Middle frontal gyrus (tissue), 1 donor: ENCODE results near the gene ADAMTS5.

ENCODE experiments used
- DNase-seq: peaks from one replicate; pipeline ENCODE4 v3.0.0-alpha.2; 2015; ENCODE audit warnings: low spot score; ENCODE audit errors: extremely low spot score

Gene ADAMTS5

DNA sequence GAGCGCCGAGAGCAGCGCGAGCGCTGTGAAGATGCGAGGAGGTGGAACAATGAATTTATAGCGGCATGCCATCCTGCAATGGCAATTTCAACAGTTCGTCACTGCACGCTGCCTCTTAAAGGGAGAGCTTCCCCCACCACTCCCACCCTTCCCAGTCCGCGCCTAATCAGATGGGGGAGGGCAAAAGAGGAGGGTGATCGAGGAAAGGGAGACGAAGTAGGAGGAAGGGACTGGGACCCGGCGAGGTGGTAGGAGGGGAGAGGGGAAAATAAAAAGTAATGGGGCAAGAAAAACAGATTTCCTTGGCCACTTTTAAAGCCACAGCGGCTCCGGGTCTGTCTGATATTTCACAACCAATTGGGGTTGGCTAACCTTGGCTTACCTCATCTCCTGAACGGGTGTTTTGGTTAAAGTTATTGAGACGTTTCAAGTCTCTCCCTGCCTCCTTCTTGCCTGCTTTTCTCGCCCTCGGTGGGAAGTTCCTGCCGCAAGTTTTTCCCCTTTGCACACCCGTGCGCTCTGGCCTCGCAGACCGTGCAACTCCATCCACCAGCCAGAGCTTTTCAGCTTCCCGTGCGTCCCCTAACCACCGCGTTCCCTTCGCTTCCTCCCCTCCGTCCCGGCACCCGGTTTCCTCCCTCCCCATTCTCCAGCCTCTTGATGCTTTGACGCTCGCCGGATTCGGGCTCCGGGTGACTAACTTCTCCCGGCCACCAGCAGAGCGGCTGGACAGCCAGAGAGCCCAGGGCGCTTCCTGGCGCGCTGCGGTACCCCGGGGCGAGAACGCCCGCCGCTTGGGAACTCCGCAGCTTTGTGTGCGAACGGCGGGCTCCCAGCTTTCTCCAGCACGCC lies at the start of gene ADAMTS5:
ADAMTS5 (minus strand) TSS at position 27 of the 852 bp plus-strand sequence. CDS start 697 bp downstream, outside the sequence.
- no peak for DNase-seq

DNA sequence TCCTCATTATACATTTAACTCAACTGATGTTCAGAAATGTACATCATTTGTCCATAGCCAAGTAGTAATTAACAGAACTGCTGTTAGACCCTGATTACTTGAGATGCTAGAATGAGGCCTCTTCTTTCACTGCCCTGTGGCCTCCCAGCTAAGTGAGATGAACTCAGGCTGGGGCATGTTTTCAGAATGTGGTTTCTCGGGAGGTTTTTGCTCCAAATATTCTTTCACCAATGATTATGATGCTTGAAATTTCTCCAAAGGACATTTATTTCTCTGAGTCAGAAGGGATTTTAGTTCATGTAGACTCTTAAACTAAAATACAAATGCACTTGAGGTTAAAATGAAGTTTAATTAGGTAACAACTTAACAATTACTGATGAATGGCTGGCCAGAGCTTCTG lies 34.6 kb upstream of the ADAMTS5 start:
- no peak for DNase-seq

DNA sequence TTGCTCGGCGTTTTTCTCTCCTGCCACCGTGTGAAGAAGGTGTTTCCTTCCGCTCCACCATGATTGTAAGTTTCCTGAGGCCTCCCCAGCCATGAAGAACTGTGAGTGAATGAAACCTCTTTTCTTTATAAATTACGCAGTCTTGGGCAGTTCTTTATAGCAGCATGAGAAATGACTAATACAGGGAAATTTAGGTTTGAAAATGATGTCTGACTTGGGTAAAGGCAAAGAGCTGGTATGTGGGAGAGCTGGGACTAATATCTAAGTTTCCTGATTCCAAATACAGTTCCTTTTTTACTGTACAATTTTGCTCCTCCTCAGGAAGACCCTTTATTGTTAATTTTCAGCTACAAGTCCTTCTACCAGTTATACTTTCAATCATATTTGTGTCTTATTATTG lies 16.7 kb upstream of the ADAMTS5 start:
- DNase-seq: no peak

DNA sequence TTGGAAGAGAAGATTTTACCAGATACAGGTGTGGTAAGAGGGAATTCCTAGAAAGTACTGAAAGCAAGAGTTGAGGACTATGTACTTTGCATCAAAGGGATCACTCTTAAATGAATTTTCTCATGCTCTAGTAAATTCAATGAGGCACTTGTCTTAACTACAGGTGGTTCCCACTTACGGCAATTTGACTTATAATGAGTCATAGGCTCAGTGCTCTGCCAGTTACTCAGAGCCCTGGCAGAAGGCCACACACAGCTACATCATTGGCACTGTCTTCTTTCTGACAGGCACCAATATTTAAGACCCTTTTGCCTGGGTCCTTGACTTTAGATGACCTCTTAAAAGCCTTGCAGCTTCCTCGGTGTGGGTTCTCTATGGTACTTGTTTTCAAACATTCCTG lies 15.9 kb upstream of the ADAMTS5 start:
- no peak for DNase-seq

DNA sequence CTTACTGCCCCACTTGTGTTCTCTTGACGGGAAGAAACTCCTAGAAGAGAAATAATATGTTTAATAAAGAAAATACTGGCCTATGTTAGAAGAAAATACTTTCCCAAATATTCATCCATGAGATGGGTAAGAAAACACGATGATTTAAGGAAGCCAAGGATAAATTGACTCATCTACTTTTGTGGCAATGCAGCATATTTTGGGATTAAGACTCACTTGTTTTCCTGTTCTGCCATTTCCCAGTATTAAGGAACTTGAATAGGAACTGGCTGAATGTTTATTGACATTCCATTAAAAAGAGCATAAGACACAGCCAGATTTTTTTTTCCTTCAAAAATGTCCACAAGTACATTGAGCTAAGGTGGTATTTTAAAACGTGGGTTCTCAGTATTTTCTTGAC lies 10.9 kb upstream of the ADAMTS5 start:
- DNase-seq: no peak

DNA sequence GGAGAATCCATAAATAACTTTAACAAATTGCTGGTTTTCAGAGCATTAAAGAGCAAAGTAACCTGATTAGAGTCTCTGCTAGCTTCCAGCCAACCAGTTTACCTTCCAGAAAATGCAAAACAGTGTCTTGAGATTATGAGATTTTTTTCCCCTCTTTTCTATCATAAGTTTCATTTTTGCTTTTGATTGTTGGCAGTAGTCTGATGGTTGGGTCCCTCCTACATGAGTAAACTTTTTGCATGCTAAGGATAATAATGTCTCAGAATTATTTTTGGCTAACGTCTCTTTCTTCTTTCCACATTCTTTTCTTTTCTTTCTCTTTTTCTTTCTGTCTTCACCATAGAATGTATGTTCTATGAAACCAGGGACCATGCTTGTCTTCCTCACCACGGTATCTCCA lies 6.3 kb upstream of the ADAMTS5 start:
- DNase-seq: no peak

DNA sequence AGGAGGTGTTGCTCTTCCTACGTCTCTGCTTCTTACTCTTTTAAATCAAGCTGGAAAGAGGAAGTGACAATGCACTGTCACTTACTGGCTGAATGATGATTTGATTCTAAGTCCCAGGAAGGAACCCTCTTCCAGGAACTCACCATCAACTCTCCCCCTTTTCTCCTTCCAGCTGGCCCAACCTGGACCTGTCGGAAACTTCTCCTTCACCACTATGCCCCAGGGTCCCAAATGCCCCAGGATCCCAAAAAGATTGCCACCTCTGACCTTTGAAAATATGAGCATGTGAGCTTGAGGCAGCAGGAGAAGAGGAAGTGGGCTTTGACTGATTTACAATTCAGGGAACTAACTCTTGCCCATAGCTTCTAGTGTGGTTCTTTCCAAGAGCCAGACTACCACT lies 5.3 kb upstream of the ADAMTS5 start:
- DNase-seq: no peak

DNA sequence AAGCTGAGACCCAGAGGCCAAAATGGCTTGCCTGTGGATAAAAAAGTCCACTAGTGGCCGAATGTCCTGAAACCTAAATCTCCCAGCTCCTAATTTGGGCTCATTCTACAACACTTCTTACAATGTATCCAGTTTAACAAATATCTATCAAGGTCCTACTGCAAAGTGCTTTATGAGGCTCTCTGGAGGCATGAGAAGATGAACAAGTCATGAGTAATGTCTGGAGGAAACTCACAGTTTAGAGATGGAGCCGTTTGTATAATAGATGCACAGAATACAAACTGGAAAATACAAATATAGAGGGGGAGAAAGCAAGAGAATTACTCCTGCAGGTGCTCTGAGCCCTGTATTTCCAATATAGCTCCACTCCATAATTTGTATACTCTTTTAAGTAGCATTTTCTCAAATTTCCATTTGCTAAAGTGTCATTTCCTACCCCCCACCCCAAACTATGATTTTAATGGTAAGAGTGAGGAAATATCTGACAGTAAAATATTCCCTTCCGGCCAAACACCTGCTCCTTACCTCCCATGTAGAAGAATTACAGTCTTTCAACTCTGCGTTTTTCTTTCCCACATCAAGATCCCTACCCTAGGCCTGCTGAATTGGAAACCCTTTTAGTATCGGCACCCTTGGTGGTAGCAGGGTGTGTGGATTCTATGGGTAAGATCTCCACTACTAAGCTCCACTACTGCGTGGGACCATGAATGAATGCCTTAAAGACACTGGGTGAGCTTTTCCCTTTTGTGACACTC lies 3.3 kb upstream of the ADAMTS5 start:
- no peak for DNase-seq

DNA sequence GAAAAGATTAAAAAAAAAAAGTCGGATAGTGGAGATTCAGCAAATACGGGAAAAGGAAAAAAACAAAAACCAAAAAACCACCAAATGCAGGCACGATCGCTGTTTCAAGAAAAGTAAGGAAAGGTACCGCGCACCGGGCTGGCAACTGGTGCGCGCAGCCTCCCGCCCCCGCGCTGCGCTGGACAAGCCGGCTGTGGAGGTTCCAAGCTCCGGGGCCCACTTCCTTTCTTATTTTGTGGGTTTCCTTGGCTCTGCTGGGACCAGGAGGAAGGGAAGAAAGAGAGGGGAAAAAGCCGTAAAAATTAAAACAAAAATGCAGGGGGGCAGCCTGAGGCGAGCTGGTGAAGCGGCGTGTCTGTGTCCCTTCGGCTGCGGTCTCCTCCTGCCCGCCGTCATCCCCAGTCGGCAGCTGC lies 233 bp downstream of the ADAMTS5 start:
- DNase-seq: no peak

DNA sequence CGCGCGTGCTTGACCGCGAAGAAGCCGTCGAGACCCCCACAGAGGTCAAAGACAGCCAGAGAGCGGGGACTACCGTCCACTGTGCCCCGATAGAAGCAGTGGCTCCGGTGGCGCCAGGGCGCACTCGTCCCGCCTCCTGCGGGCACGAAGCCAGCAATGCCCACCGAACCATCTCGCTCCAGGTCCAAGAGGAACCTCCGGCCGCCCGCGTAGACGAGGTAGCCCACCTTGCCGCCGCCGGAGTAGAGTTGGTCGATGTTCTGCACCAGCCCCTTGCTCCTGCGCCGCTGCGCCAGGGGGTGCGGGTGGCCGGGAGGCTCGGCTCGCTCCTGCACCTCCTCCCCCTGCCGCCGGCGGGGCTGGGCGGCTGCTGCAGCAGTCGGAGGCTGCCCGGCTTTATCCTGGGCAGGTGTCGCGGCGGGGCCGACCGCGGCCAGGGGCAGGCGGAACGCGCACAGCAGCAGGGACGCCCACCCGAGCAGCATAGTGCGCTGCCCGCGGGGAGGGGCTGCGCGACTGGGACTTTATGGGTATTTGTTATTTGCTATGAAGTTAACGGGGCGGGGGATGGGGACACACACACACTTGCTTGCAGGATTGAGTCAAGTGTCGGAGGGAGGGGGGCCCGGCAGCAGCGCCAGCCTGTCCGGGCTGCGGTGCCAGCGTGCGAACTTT lies 844 bp downstream of the ADAMTS5 start:
- no peak for DNase-seq

DNA sequence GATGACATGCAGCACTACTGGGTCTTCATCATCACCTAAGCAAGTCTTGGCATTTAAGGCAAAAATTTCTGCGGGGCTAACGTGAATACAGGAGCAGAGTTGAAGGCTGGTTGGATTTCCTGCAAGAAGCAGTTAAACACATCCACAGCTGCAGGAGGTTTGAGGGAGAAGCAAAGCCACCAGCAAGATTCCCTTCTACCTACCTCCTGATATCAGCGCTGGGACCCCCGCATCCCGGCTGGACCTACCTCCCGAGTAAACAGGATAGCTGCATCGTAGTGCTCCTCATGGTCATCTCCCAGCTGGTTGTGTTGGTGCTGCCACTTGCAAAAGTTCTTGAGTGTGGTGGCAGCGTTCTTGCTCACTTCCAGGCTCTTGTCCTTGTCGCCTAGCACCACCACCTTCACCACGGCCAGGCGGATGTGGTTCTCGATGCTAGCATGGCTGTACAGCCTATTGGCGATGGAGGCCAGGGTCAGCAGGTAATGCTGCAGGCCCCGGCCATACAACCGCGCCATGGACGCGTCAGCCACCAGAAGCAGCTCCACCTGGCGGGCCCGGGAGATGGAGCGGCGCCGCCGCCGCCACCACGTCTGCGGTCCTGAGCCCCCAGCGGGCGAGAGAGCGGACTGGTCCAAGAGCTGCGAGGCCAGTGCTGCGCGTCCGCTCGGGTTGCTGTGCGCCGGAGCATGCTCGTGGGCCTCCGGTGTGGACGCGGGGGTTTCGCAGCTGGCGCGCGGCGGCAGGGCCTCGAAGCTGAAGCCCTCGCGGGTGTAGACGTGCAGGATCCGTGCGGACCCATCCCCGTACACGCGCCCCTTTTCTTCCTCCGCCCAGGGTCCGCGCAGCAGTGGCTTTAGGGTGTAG lies 1.6 kb downstream of the ADAMTS5 start:
- no peak for DNase-seq

DNA sequence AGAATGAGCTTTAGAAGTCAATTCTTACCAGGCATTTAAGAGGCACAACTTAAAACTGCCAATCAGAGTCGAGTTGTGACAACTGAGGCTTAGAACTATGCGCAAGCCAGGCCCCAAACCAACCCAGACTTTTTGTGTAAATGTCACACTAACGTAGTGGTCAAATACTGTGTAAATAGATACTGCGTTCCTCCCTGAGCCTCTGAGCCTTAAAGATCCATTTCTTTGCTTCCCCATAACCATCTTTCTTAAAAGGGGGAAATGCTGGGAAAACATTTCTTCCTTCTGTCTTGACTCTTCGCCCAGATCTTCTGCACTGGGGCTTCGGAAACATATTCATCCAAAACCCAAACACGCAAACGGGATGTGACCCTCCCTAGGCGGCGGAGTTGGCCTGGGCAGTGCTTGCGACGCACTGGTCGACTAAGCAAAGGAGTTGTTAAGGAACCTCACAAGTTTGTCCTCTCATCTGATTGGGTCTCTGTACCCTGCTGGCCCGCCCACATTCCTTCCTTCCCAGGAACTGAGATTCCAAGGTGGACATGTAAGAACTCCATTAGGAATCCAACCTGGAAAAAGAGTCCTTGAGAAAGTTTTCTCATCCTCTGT lies 2.6 kb downstream of the ADAMTS5 start:
- no peak for DNase-seq

DNA sequence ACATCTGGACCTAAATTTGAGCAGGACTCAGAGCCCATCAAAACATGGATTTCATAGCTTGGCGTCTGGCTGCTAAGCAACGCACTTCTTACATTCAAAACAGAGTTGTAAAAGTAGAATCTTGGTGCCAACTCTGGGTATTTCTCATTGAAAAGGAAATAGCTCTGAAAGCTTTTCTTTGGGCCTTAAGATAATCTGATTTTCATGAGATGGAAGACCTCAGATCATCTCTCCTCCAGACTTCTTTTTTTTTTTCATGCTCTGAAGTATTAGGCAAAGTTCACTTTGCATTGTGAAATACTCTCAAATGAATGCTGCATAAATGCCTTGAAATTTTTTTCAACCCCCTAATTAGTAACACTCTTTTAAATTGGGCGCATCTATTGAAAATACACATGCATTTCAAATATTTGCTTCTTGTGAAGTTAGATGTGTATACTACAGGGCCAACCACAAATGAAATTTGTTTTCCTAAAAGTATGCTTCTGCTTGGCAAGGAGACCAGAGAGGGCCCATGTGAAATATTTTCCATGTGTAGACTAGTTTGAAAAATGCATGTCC lies 4.2 kb downstream of the ADAMTS5 start:
- no peak for DNase-seq

DNA sequence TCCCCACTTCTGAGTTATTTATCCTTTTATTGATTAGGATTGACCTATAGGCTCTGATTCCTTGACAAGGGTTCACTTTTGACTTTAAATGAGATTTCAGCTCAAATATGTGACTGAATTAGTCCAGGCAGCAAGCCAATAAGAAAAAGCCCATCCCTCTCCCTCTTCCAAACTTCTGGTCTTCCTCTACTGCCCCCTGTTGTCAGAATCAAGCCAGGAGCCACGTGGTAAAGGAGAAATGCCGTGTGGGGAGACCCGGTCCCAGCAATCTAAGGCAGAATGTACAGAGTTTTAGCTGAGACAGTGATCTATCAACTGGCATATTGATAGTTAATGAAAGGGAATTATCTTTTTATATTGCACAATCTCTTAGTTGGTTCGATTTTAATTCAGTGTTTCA lies 5.2 kb downstream of the ADAMTS5 start:
- no peak for DNase-seq

DNA sequence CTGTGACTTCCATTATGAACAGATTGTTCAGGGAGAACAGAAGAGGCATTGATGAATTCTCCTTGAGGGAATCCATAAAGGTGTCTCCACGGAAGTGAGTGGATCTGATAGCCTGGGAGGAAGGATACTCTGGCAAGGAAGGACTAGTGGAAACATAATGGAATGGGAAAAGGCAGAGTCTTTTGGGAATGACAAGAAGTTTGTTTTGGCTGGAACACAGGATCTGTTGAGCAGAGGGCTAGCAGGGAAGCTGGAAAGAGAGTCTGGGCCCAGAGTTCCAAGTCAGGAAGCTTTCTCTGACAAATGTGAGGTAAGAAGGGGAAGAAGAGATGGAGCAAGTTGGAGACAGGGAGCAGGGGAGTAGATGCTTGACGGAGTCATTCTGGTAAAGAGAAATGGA lies 8.1 kb downstream of the ADAMTS5 start:
- no peak for DNase-seq

DNA sequence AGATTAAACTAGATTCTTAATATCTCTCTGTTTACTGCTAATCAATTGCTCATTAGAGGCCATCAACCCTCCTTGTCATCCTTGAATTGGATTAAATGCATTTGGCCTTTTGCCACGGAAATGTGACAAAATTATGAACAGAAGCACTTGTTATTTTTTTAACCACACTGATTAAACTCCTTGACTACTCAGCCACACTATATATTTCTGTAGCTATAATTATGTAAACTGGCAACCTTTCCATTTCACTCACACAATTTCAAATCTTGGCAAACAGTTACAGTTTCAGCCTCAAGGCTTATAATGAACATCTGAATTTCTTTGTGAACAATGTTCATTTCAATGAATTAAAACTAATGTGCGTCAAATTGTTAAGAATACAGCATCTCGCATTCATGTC lies 10.1 kb downstream of the ADAMTS5 start:
- no peak for DNase-seq

DNA sequence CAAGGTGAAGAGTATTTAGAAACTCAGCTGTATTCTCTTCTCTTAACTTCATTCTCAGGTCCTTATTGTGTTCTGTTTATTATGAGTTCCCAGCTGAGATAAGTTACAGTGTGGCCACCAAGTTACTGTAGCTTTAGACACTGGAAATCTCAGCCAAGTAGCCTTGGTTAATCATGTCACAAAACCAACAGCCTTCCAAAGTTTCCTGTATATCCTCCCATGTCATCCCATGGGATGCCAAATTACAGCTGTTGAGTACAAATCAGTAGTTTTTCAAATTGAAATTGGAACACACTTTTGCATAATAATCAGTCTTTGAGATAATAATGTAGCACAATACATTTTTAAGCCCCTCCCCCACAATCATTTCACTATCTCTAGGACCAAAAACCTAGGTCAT lies 10.7 kb downstream of the ADAMTS5 start:
- no peak for DNase-seq

DNA sequence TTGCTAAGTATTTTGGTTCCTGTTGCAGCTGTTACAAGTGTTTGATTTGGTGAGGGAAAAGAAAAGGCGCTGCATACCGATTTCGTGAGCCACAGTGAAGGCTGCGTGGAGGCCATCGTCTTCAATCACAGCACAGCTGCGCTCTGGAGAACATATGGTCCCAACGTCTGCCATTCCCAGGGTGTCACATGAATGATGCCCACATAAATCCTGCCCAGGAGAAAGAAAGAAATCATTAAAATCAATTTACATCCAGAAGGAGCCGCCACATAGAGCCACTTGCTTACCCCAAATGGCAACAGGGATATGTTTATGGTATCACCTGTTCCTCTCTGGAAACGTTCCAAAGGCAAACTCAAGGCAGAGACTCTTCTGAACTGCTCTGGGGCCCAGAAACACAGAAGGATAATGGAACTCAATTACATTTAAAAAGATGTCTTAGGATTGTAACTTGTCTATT lies 12.2 kb downstream of the ADAMTS5 start:
- DNase-seq: no peak

DNA sequence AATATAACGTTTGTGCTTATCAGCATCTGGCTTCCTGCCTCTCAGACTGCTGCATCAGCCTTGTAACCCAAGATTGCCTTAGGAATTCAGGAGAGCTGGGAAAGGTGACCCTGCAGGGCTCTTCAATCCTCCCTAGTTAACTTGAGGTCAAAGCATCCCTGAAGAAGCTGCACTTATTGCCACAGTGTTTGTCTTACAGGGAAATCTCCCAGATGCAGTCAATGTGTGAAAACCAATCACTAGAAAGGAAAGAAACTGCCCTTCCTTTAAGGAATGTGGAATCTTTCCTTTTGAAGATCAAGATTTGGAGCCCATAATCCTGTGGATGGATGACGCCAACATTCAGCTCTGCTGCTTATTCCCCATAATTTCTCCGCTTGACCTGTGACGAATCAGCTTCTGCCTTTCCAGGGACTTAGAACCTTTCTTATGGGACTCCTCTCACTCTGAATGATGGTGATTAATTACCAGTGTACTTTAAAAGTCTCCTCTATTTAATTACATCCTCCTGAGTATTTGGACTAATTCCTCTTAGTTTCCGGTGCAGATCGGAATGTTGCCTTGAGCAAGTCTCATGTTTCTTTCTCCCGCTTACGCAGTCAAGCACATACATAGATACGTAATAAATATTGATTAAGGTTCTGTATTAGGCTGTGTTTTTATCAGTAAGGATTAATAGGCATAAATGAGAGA lies 14.4 kb downstream of the ADAMTS5 start:
- DNase-seq: no peak

DNA sequence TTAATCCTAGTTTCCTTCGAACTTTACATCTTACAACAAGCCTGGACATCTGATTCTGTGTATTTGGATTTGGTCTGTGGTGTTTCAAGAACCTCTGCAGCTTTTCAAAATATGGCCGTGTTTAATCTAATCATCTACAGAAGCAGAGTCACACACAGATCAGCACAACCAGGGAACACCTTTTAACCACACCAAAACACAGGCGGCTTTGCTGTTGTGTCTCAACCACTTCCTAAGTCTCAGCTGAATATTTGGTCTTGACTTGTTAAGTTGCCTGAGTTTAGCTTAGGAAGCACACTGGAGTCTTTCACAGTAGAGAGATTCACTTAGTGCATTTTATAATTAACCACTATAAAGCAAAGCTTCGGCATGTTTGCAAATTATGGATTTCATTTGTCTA lies 17.1 kb downstream of the ADAMTS5 start:
- no peak for DNase-seq
